HTERT RPE-1 (cell line): ENCODE data around the gene REM1.
"Not testable (repeated sequence)": the region's sequence is repeated elsewhere in the genome, so short reads cannot be mapped to it uniquely, and the experiment has no call there.

Source experiments
- in situ Hi-C: fragments of 300-500 bp; cut with MboI; formaldehyde crosslinking; loops from 4 replicates; pipeline ENCODE4 v1.14.3; 2020; ENCODE audit warnings: low sequenced_read_pairs

REM1 gene

GRCh38 chr20:31484001-31484400, 8.9 kb downstream of the REM1 start:
- in situ Hi-C loops, result no loop called here

- in situ Hi-C loops, result no loop called here
Observed at GRCh38 chr20:31485450-31486339, 10.6 kb downstream of the REM1 start.

- in situ Hi-C loops, result no loop called here
Observed at GRCh38 chr20:31488115-31488514, 13.0 kb downstream of the REM1 start.

- in situ Hi-C loops, result no loop called here
Observed at GRCh38 chr20:31489152-31489551, 14.1 kb downstream of the REM1 start.

DNA sequence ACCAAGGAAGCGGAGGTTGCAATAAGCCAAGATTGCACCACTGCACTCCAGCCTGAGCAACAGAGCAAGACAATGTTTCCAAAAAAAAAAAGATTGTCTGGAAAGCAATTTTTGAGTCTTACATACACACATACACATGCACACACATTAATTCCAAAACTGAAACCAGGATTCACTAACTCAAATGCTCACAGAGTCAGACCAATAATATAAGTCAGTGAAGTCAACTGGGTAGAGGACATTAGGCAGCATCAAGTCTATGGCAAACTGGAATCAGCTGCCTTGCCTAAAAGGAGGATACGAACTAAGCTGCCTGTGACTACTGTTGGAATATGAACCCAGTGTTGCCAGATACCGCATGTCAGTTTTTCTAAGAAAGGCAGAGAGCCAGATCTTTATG, 15.7 kb downstream of the REM1 start:
- in situ Hi-C loops, result no loop called here

DNA sequence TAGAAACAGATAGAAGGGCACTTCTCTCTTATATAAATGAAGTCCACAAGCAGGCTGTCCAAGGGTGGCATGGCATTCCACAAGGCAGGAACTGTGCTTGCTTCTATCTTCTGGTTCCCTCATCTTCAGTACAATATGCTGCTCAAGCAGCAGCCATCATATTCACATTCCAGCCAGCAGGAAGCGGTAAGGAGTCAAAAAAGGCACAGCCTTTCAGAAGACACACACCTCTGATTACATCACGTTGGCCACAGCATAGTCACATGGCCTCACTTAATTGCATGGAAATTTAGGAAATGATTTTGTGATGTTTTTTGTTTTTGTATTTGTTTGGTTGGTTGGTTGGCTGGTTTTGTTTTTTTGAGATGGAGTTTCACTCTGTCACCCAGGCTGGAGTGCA, 19.0 kb downstream of the REM1 start:
- in situ Hi-C loops, result no loop called here

DNA sequence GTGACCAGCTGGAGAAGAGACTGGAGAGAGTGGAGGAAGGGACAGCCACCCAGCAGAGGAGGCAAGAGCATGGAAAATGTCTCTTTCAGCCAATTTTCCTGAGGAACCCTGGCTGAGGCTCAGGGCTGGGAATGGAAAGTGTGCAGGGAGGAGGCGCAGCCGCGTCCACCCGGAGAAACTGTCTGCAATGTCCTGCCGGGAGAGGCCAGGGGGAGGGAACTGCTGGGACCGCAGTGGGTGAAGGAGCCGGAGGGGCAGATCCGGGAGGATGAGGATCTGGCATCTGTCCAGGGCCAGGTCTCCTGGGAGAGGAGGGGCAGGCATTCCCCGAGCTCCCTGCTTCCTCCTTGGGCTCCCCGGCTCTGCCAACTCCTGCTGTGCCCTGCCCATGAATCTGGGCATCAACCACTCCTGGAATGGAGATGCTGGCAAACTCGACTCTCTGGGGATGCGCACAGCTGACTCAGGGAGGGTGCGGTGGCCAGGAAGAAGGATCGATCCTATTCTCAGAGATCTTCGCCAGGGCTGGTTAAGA, 21.7 kb downstream of the REM1 start:
- in situ Hi-C loops, result no loop called here

GRCh38 chr20:31497838-31498540, 22.9 kb downstream of the REM1 start:
- in situ Hi-C loops, result no loop called here

DNA sequence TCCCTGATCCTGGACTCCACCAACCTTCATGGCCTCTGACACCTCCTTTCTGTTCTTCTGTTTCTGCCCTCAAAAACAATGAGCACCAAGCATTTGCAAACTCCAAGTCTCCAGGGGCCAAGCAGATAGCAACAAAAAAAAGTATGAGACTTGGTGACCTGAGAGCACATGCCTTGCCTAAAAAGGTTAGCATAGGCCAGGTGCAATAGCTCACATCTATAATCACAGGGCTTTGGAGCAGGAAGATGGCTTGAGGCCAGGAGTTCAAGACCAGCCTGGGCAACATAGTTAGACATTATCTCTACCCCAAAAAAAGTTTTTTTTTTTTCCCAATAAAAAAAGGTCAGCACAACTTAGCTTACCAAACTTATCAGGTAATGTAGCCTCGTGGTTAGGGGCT, 25.4 kb downstream of the REM1 start:
- in situ Hi-C loops, result no loop called here

- in situ Hi-C loops, result not testable (repeated sequence)
Observed at GRCh38 chr20:31502884-31503673, 28.0 kb downstream of the REM1 start.

DNA sequence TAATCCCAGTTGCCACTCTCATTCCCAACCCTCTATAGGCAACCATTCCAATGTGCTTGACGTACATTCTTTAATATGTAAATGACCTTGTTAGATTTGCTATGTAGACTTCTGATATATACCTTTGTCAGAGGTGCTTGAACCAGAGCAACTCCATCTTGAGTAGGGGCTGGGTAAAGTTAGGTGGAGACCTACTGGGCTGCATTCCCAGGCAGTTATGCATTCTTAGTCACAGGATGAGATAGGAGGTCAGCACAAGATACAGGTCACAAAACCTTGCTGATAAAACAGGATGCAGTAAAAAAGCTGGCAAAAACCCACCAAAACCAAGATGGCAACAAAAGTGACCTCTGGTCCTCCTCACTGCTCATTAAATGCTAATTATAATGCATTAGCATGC, 30.8 kb downstream of the REM1 start:
- in situ Hi-C loops, result no loop called here

DNA sequence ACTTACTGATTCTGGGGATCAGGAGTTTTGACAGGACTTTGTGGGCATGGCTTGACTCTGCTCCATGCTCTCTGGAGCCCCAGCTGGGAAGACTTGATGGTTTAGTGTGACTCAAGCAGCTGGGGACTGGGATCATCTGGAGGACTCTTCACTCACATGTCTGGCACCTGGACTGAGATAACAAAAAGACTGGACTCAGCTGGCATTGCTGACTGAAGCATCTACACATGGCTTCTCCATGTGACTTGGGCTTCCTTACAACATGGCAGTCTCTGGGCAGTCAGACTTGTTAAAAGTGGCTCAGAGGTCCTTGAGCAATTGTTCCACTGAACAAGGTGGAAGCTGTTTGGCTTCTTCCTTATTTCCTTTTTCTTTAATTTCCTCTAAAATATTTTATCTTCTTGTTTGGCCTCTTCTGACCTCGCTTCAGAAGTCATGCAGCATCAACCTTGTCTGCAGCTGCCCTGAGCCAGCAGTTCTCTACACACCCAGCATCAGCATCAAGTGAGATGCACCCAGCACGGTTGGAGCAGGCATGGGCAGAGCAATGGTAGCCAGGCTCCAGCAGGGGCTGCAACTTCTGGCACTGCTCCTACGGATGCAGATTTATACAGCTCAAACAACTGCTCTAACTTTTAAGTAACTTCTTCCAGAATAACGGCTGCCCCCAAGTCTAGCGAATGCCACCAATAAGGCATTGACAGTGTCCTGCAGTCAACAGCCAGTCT, 33.6 kb downstream of the REM1 start:
- in situ Hi-C loops, result no loop called here

- in situ Hi-C loops, result no loop called here
Observed at GRCh38 chr20:31514154-31515071, 39.3 kb downstream of the REM1 start, which contains the start of gene HM13. Gene HM13 (plus strand): TSS chr20:31514442. CDS start chr20:31514552, 110 bp downstream.

DNA sequence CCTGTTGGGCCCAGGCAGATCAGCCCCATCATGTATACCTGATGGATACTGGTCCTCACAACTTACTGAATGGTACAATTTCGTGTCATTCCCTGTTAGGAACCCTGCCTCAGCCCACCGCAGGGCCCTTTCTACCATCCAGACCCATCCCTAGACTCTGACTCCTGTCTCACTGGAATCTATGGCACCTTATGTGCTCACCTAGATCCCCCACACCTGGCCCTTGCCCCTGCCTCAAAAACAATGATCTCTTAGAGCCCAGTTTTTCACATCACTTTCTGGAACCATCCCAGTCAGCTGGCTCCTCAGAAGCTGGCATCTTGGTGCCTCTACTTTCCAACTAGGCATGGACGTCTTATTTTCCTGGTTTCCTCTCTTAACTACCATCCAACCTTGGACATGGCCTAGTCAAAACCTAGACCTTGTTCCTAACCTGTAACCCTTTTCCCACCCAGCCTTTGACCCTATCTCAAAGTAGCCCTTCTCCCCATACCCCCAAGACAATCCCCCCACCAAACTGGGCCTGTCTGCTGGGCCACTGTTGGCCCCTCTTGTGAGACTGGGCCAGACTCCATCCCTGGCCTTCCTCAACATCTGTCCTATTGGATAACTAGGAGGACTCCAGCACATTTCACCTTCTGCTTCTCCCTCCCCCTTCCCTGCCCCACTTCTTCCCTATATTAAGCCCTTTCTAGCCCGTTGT, 40.1 kb downstream of the REM1 start:
- in situ Hi-C loops, result no loop called here

DNA sequence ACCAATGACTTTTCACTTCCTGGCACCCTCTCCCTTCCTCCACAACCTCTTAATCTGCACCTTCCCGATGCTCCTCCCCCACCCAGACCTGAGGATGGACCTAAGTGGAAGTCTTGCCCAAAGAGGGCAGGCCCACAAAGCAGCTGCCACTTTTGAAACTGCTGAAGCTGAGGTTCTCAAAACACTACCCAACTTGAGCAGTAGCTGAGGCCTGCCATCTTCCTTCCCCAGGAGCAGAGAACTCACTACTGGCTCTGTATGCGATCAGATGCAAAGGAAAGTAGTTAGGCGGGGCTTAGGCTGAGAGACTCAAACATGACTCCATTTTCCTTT, 40.7 kb downstream of the REM1 start:
- in situ Hi-C loops, result no loop called here

- in situ Hi-C loops, result no loop called here
Observed at GRCh38 chr20:31516166-31516565, 41.1 kb downstream of the REM1 start.

DNA sequence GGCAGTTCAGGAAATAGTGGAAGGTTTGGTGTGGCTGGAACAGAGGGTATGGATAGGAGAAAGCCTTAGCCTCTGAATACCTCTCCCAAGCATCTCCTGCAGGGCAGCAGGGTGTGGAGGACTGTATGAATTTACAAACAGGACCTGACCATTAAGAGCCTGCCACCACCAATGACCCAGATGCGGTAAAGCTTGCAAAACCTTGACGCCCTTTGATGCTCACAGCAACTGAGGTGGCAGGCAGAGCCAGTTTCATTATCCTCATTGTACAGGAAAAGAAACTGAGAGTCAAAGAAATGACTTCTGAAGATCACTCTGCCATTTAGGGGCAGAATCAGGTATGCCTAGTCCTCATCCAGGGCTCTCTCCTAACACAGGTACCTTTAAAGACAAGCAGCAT, 41.6 kb downstream of the REM1 start:
- in situ Hi-C loops, result no loop called here

- in situ Hi-C loops, result no loop called here
Observed at GRCh38 chr20:31517373-31517772, 42.3 kb downstream of the REM1 start.

DNA sequence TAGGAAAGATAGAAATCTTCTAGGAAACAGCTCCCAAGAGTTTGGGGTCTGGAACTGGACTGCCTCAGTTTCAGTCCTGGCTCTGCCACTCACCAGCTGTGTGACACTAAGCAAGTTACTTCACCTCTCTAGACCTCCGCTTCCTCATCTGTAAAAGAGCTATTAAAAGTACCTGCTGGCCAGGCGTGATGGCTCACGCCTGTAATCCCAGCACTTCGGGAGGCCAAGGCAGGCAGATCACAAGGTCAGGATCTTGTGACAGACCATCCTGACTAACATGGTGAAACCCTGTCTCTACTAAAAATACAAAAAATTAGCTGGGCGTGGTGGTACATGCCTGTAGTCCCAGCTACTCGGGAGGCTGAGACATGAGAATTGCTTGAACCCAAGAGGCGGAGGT, 46.2 kb downstream of the REM1 start:
- in situ Hi-C loops, result not testable (repeated sequence)
